OCI-LY3 (cell line): Measurements from ENCODE around the gene TRA2B.
A peak's percentile ranks its signal among the peaks of the same experiment; 100 is the strongest.

ENCODE experiments used
- H2AFZ ChIP-seq: fragments of 200-600, 300-600 bp; shearing (Covaris generic); 2 replicates; pipeline ENCODE4 v1.6.0; 2014; ENCODE audit warnings: antibody characterized with exemption, low read depth, low read length
- H3K27ac ChIP-seq: fragments of 200-600, 300-600 bp; sonication (generic); 2 replicates; pipeline ENCODE4 v1.5.1; 2014; ENCODE audit warnings: mild to moderate bottlenecking, low read length, moderate library complexity, mixed read lengths
- H3K27me3 ChIP-seq: fragments of 200-600, 300-600 bp; sonication (generic); 2 replicates; pipeline ENCODE4 v1.6.1; 2014; ENCODE audit warnings: low read depth, low read length, mixed read lengths
- H3K36me3 ChIP-seq: fragments of 200-600, 300-600 bp; sonication (generic); replicated peaks from 2 replicates; pipeline ENCODE3; 2014; ENCODE audit warnings: low read depth, low read length, mixed read lengths
- H3K4me1 ChIP-seq: fragments of 300-600, 200-600 bp; sonication (generic); 2 replicates; pipeline ENCODE4 v1.6.1; 2014; ENCODE audit warnings: low read length, mixed read lengths
- H3K4me2 ChIP-seq: fragments of 200-600, 300-600 bp; sonication (generic); 2 replicates; pipeline ENCODE4 v1.6.1; 2014; ENCODE audit warnings: low read length, mixed read lengths
- H3K4me3 ChIP-seq: fragments of 300-600, 200-600 bp; sonication (generic); 2 replicates; pipeline ENCODE4 v1.5.1; 2014; ENCODE audit warnings: antibody characterized with exemption, mild to moderate bottlenecking, low read length, moderate library complexity
- H3K79me2 ChIP-seq: fragments of 300-600, 200-600 bp; shearing (Covaris generic); 2 replicates; pipeline ENCODE4 v1.6.1; 2014; ENCODE audit warnings: mild to moderate bottlenecking, low read length, mixed read lengths
- H3K9ac ChIP-seq: fragments of 300-600, 200-600 bp; shearing (Covaris generic); 2 replicates; pipeline ENCODE4 v1.6.0; 2014; ENCODE audit warnings: mild to moderate bottlenecking, low read length, moderate library complexity
- H3K9me3 ChIP-seq: fragments of 200-600, 300-600 bp; shearing (Covaris generic); 2 replicates; pipeline ENCODE4 v1.6.1; 2014; ENCODE audit warnings: low read length, mixed read lengths; ENCODE audit not compliant: insufficient read depth
- H4K20me1 ChIP-seq: fragments of 200-600, 300-600 bp; sonication (generic); 2 replicates; pipeline ENCODE4 v1.6.1; 2016; ENCODE audit warnings: low read length, mixed read lengths; ENCODE audit not compliant: insufficient read depth
- EZH2phosphoT487 ChIP-seq: fragments of 200-600 bp; shearing (Covaris generic); IDR thresholded peaks from 2 replicates; pipeline ENCODE4 v1.6.1; 2018; ENCODE audit warnings: antibody characterized with exemption, mixed run types, low read depth
- TF ChIP-seq, protein P1 (sequence below): fragments of 200-600, 300-600 bp; sonication (generic); IDR thresholded peaks from 2 replicates; pipeline ENCODE4 v1.5.1; 2014; ENCODE audit warnings: antibody characterized with exemption, low read length, low read depth

Gene TRA2B

DNA sequence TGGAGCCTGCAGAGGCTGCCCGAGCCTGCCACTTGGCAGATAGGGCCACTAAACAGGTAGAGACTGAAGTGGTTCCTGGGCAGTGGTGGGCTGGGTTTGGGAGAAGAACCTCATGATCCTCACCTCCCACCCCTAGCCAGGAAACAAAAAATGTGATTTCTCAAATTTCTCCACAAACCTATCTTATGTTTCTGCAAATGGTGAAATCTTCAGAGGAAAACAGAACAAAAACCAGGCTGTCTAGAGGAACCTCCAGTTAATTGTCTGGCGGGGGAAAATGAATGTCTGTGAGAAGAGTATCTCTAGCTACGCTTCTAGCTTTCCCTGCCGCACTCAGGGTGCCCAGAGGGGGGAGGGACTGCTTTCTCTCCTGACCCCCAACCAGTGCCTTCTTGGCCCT, 55.9 kb downstream of the TRA2B start:
- H3K27ac ChIP-seq, result no peak overlapping the region
- no peak for TF ChIP-seq EZH2phosphoT487
- TF ChIP-seq, protein P1, sequence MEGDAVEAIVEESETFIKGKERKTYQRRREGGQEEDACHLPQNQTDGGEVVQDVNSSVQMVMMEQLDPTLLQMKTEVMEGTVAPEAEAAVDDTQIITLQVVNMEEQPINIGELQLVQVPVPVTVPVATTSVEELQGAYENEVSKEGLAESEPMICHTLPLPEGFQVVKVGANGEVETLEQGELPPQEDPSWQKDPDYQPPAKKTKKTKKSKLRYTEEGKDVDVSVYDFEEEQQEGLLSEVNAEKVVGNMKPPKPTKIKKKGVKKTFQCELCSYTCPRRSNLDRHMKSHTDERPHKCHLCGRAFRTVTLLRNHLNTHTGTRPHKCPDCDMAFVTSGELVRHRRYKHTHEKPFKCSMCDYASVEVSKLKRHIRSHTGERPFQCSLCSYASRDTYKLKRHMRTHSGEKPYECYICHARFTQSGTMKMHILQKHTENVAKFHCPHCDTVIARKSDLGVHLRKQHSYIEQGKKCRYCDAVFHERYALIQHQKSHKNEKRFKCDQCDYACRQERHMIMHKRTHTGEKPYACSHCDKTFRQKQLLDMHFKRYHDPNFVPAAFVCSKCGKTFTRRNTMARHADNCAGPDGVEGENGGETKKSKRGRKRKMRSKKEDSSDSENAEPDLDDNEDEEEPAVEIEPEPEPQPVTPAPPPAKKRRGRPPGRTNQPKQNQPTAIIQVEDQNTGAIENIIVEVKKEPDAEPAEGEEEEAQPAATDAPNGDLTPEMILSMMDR, result no peak
- H3K4me3 ChIP-seq, result no peak overlapping the region
- no peaks in the 10 kb centered on the region for H3K36me3 ChIP-seq
- H3K4me2 ChIP-seq, result no peak overlapping the region
- peaks cover 4% of the 10 kb centered on the region; the same call in 1 of the 2 replicates for H3K4me1 ChIP-seq
- H3K9ac ChIP-seq, result no peak overlapping the region
- H4K20me1 ChIP-seq, result no peaks in the 10 kb centered on the region
- H3K9me3 ChIP-seq, result no peaks in the 10 kb centered on the region
- no peak overlapping the region for H2AFZ ChIP-seq
- no peaks in the 10 kb centered on the region for H3K79me2 ChIP-seq
- no peaks in the 10 kb centered on the region for H3K27me3 ChIP-seq

DNA sequence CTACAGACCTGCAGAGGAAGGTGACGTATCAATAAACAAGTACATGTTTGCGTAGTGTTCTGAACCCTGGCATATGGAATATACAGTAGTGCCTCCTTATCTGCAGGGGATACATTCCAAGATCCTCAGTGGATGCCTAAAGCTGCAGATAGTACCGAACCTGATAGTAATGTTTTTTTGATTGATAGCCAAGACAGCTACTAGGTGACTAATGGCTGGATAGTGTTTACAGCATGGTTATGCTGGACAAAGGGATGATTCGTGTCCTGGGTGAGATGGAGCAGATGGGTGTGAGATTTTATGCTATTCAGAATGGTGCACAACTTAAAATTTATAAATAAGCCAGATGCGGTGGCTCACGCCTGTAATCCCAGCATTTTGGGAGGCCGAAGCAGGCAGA, 57.2 kb downstream of the TRA2B start:
- Histone ChIP-seq H4K20me1 (no peaks in the 10 kb centered on the region), H3K27me3 (no peaks in the 10 kb centered on the region), H3K9me3 (no peaks in the 10 kb centered on the region), H3K9ac (no peak overlapping the region), H3K36me3 (no peaks in the 10 kb centered on the region), H3K4me1 (peaks cover 4% of the 10 kb centered on the region; the same call in 1 of the 2 replicates), H3K4me2 (no peak overlapping the region), H3K4me3 (no peak overlapping the region), H2AFZ (no peak overlapping the region), H3K79me2 (no peaks in the 10 kb centered on the region), H3K27ac (no peak overlapping the region)
- TF ChIP-seq EZH2phosphoT487, result no peak
- TF ChIP-seq, protein P1, result no peak

DNA sequence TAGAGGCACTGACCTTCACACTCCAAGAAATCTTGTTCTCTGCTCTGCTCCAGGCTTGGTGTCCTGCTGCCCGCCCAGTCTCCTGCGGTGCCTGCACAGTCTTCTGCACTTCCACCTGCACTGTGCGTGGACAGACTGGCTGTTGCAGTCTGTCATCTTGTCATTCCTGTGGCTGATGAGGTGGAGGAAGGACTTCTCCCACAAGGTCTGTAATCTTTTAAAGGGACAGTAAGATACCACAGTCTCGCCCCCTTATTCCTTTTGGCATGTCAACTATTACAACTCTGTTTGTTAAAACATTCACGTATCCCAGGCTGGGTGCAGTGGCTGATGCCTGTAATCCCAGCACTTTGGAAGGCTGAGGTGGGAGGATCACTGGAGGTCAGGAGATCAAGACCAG, 58.9 kb downstream of the TRA2B start:
- Histone ChIP-seq H2AFZ (no peak overlapping the region), H3K4me1 (peaks cover 6% of the 10 kb centered on the region; the same call in 1 of the 2 replicates), H3K27me3 (no peaks in the 10 kb centered on the region), H3K4me2 (no peak overlapping the region), H3K9me3 (no peaks in the 10 kb centered on the region), H3K79me2 (no peaks in the 10 kb centered on the region), H3K4me3 (no peak overlapping the region), H3K9ac (no peak overlapping the region), H4K20me1 (no peaks in the 10 kb centered on the region), H3K27ac (no peak overlapping the region), H3K36me3 (no peaks in the 10 kb centered on the region)
- no peak for TF ChIP-seq EZH2phosphoT487
- TF ChIP-seq, protein P1, result no peak

DNA sequence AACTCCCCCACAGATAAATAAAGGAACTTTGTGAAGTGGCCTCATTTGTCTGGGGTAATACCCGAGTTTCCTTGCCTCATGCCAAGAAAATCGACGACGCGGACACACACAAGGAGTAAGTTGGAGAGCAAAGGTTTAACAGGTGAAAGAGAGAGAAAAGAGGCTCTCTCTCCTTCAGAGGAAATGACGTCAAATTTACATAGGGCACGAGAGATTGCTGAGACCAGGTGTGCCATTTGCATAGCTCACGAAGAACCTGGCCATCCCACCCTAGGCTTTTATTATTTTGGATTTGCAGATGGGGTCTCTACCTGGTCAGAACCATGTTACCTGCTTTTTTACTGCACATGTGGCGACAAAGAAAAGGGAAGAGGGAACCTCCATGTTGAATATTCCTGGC, 63.7 kb downstream of the TRA2B start:
- H3K79me2 ChIP-seq, result no peaks in the 10 kb centered on the region
- H3K27me3 ChIP-seq, result no peaks in the 10 kb centered on the region; the same call in 1 of the 2 replicates
- no peak overlapping the region for H2AFZ ChIP-seq
- TF ChIP-seq EZH2phosphoT487, result no peak
- TF ChIP-seq, protein P1, result no peak
- H3K9me3 ChIP-seq, result no peaks in the 10 kb centered on the region
- peak overlapping the region; percentile 34; the same call in 1 of the 2 replicates for H3K4me3 ChIP-seq
- 0 out of 2 replicates have a peak, but pooled peaks cover 3% of the 10 kb centered on the region for H3K4me1 ChIP-seq
- H3K27ac ChIP-seq, result no peak overlapping the region
- no peaks in the 10 kb centered on the region for H4K20me1 ChIP-seq
- no peak overlapping the region for H3K9ac ChIP-seq
- H3K36me3 ChIP-seq, result no peaks in the 10 kb centered on the region
- peak overlapping the region; percentile 16; the same call in 1 of the 2 replicates for H3K4me2 ChIP-seq
